ENCODE data around the gene UBXN1. TPM values are rescaled to one million over a fixed set of nuclear protein-coding genes. Genes with fewer than 3 reads are reported as not detected.

Gene UBXN1
- total RNA-seq, 1 experiment from 2014 or later, result 150 TPM

- intact Hi-C loops (cut with micrococcal nuclease; ENCODE audit: unreplicated experiment), result no loop called here
- H3K36me3 ChIP-seq (ENCODE audit: low read depth), result peaks cover 53% of the 10 kb centered on the region
- no peak overlapping the region for H3K4me3 ChIP-seq
- no peak for DNase-seq
- no peak overlapping the region for H3K27ac ChIP-seq
- H3K9me3 ChIP-seq (ENCODE audit: insufficient read depth, low read depth), result no peaks in the 10 kb centered on the region
- BruUV-seq (replicated peaks), result no TSS peak
- H3F3A ChIP-seq (ENCODE audit: insufficient read depth, low read depth), result peaks cover 47% of the 10 kb centered on the region
- H4K20me1 ChIP-seq (ENCODE audit: insufficient read depth), result no peaks in the 10 kb centered on the region
- peaks cover 3% of the 10 kb centered on the region for H3K4me1 ChIP-seq (replicated peaks; ENCODE audit: insufficient read depth)
- no peaks in the 10 kb centered on the region for H3K9me2 ChIP-seq (ENCODE audit: insufficient read depth)
- H3K79me2 ChIP-seq (ENCODE audit: low read depth), result no peaks in the 10 kb centered on the region
- ChIA-PET POLR2A (ENCODE audit: unreplicated experiment) (no interaction called here), CTCF (no interaction called here)
- no peaks in the 10 kb centered on the region for H3K27me3 ChIP-seq (ENCODE audit: insufficient read depth, low read depth)
- no peak overlapping the region for H3K4me2 ChIP-seq
- no peak overlapping the region for H2AFZ ChIP-seq
- TF ChIP-seq CTCF (conservative IDR thresholded peaks at IDR 0.05), result no peak
These were observed 51.2 kb downstream of the UBXN1 start for GRCh38 chr11:62627713-62628112.

Other genes starting within 250 kb of the UBXN1 start
- 632 and 734 TPM in 2 replicates for gene AHNAK, start 132.3 kb downstream of the UBXN1 start, total RNA-seq (2021)
- gene EEF1G, start 105.2 kb downstream of the UBXN1 start, total RNA-seq (2021), result 1,773 and 2,008 TPM in 2 replicates
- 39.3 and 40.5 TPM in 2 replicates for gene TUT1, start 87.5 kb downstream of the UBXN1 start, total RNA-seq (2021)
- 96.6 and 120 TPM in 2 replicates for gene MTA2, start 77.2 kb downstream of the UBXN1 start, total RNA-seq (2021)
- gene EML3, start 66.3 kb downstream of the UBXN1 start, total RNA-seq (2021), result 83.2 and 84.2 TPM in 2 replicates
- gene ROM1, start 65.8 kb downstream of the UBXN1 start, total RNA-seq (2021), result 6.2 and 7.0 TPM in 2 replicates
- 38.9 and 60.5 TPM in 2 replicates for gene B3GAT3, start 57.1 kb downstream of the UBXN1 start, total RNA-seq (2021)
- 478 and 525 TPM in 2 replicates for gene GANAB, start 32.5 kb downstream of the UBXN1 start, total RNA-seq (2021)
- 28.2 and 31.5 TPM in 2 replicates for gene INTS5, start 25.8 kb downstream of the UBXN1 start, total RNA-seq (2021)
- gene C11orf98, start 13.9 kb downstream of the UBXN1 start, total RNA-seq (2021), result 86.7 and 94.9 TPM in 2 replicates
- gene CSKMT, start 13.8 kb downstream of the UBXN1 start, total RNA-seq (2021), result 19.2 and 51.9 TPM in 2 replicates
- gene UQCC3, start 7.4 kb downstream of the UBXN1 start, total RNA-seq (2021), result 16.1 and 25.4 TPM in 2 replicates
- 13.2 and 16.1 TPM in 2 replicates for gene LBHD1, start 6.8 kb downstream of the UBXN1 start, total RNA-seq (2021)
- gene LRRN4CL, start 10.5 kb upstream of the UBXN1 start, total RNA-seq (2021), result 1.0 and 1.3 TPM in 2 replicates
- gene BSCL2, start 28.4 kb upstream of the UBXN1 start, total RNA-seq (2021), result 173 and 201 TPM in 2 replicates
- 0.57 TPM in 1 of 2 replicates, not detected in the other for gene GNG3, start 28.6 kb upstream of the UBXN1 start, total RNA-seq (2021)
- gene HNRNPUL2, start 48.4 kb upstream of the UBXN1 start, total RNA-seq (2021), result 55.2 and 76.9 TPM in 2 replicates
- 65.3 and 71.4 TPM in 2 replicates for gene TTC9C, start 49.4 kb upstream of the UBXN1 start, total RNA-seq (2021)
- gene ZBTB3, start 75.1 kb upstream of the UBXN1 start, total RNA-seq (2021), result 16.5 and 17.2 TPM in 2 replicates
- 131 and 155 TPM in 2 replicates for gene POLR2G, start 82.5 kb upstream of the UBXN1 start, total RNA-seq (2021)
- 31.2 and 36.4 TPM in 2 replicates for gene TAF6L, start 92.3 kb upstream of the UBXN1 start, total RNA-seq (2021)
- 45.5 and 48.3 TPM in 2 replicates for gene TMEM179B, start 108.3 kb upstream of the UBXN1 start, total RNA-seq (2021)
- gene TMEM223, start 112.9 kb upstream of the UBXN1 start, total RNA-seq (2021), result 17.9 and 22.6 TPM in 2 replicates
- 45.6 and 56.1 TPM in 2 replicates for gene NXF1, start 126.4 kb upstream of the UBXN1 start, total RNA-seq (2021)
- 61.9 and 65.8 TPM in 2 replicates for gene STX5, start 153.0 kb upstream of the UBXN1 start, total RNA-seq (2021)
- gene TEX54, start 153.8 kb upstream of the UBXN1 start, total RNA-seq (2021), result not detected in 2 replicates
- 72.4 and 74.1 TPM in 2 replicates for gene WDR74, start 160.5 kb upstream of the UBXN1 start, total RNA-seq (2021)
- gene SLC3A2, start 201.8 kb upstream of the UBXN1 start, total RNA-seq (2021), result 513 and 619 TPM in 2 replicates
- not detected in 2 replicates for gene CHRM1, start 242.3 kb upstream of the UBXN1 start, total RNA-seq (2021)